Tongue (tissue), 2 donors: ENCODE results near the gene BCAS4. TPM values are rescaled to one million over a fixed set of nuclear protein-coding genes. Genes with fewer than 3 reads are reported as not detected.
A peak's percentile ranks its signal among the peaks of the same experiment; 100 is the strongest.

Experiments
- DNase-seq: peaks from one replicate; pipeline ENCODE4 v3.0.0-alpha.2; 2015
- total RNA-seq: library from RNA; depleted of rRNA; stranded (reverse); fragments of >200 nt; gene quantifications from one replicate; pipeline ENCODE4 v1.2.3, GENCODE V29; 2014

Gene BCAS4
- total RNA-seq, 1 donor from 2014 or later = 1.0 TPM

- no peak for DNase-seq
These were observed 60.9 kb downstream of the BCAS4 start for GRCh38 chr20:50855498-50856474.

- no peak for DNase-seq
These were observed 61.7 kb downstream of the BCAS4 start for GRCh38 chr20:50856475-50857041.

GRCh38 chr20:50857348-50857747 is 62.5 kb downstream of the BCAS4 start:
- no peak for DNase-seq

- DNase-seq = no peak
These were observed 63.7 kb downstream of the BCAS4 start for GRCh38 chr20:50858525-50858924.

- no peak for DNase-seq
These were observed 64.3 kb downstream of the BCAS4 start for GRCh38 chr20:50859161-50859560.

- no peak for DNase-seq
These were observed 66.2 kb downstream of the BCAS4 start for GRCh38 chr20:50861012-50861411.

GRCh38 chr20:50862546-50862945 is 67.7 kb downstream of the BCAS4 start:
- DNase-seq = no peak

- no peak for DNase-seq
These were observed 70.3 kb downstream of the BCAS4 start for GRCh38 chr20:50865114-50865513.

- no peak for DNase-seq
These were observed 70.7 kb downstream of the BCAS4 start for GRCh38 chr20:50865591-50865990.

- DNase-seq = no peak
These were observed 71.3 kb downstream of the BCAS4 start for GRCh38 chr20:50866036-50866685.

- no peak for DNase-seq
These were observed 72.0 kb downstream of the BCAS4 start for GRCh38 chr20:50866831-50867230.

GRCh38 chr20:50867805-50868204 is 72.9 kb downstream of the BCAS4 start:
- no peak for DNase-seq

- no peak for DNase-seq
These were observed 73.9 kb downstream of the BCAS4 start for GRCh38 chr20:50868509-50869495.

GRCh38 chr20:50870561-50871161 is 75.8 kb downstream of the BCAS4 start:
- peak; percentile 73 for DNase-seq

- no peak for DNase-seq
These were observed 77.9 kb downstream of the BCAS4 start for GRCh38 chr20:50872560-50873425.

GRCh38 chr20:50873585-50873984 is 78.7 kb downstream of the BCAS4 start:
- no peak for DNase-seq

- DNase-seq = no peak
These were observed 79.4 kb downstream of the BCAS4 start for GRCh38 chr20:50874111-50874757.

- DNase-seq = no peak
These were observed 80.2 kb downstream of the BCAS4 start for GRCh38 chr20:50874758-50875665.
